GM23248 (cell line): Measurements from ENCODE around the gene TLR9.

Experiments
- EZH2 ChIP-seq: fragments of 200-600 bp; sonication (generic); IDR thresholded peaks from 2 replicates; pipeline ENCODE4 v1.6.1; 2018; ENCODE audit warnings: antibody characterized with exemption, mild to moderate bottlenecking; ENCODE audit not compliant: insufficient read depth, poor library complexity, severe bottlenecking
- EZH2phosphoT487 ChIP-seq: fragments of 200-600 bp; sonication (generic); IDR thresholded peaks from 2 replicates; pipeline ENCODE4 v1.6.1; 2018; ENCODE audit warnings: antibody characterized with exemption, moderate library complexity, mild to moderate bottlenecking, low read depth; ENCODE audit not compliant: insufficient read depth

- TF ChIP-seq EZH2, result no peak
- no peak for TF ChIP-seq EZH2phosphoT487
Measured at GRCh38 chr3:52172262-52172757, 53.1 kb downstream of the TLR9 start.
